Mesendoderm (in vitro differentiated cells): ENCODE data around the gene ARMH4. TPM values are rescaled to one million over a fixed set of nuclear protein-coding genes. Genes with fewer than 3 reads are reported as not detected.

Experiments
- DNase-seq: peaks from one replicate; pipeline ENCODE4 v3.0.0; 2013
- H2AK5ac ChIP-seq: 2 replicates; pipeline ENCODE4 v1.6.1; 2013; ENCODE audit warnings: low read length, inconsistent platforms
- H2BK120ac ChIP-seq: 2 replicates; pipeline ENCODE4 v1.6.1; 2013; ENCODE audit warnings: low read depth, mild to moderate bottlenecking, low read length, moderate library complexity, mixed read lengths
- H2BK15ac ChIP-seq: replicated peaks from 2 replicates; pipeline ENCODE4 v1.6.1; 2013; ENCODE audit warnings: low read depth, mild to moderate bottlenecking, moderate library complexity
- H2BK5ac ChIP-seq: 2 replicates; pipeline ENCODE4 v1.6.1; 2013; ENCODE audit warnings: low read length, inconsistent platforms
- H3K18ac ChIP-seq: 2 replicates; pipeline ENCODE4 v1.6.1; 2013; ENCODE audit warnings: mild to moderate bottlenecking, low read length, mixed read lengths
- H3K23ac ChIP-seq: one replicate; pipeline ENCODE4 v1.6.1; 2013; ENCODE audit warnings: low read length
- H3K27ac ChIP-seq: 2 replicates; pipeline ENCODE4 v1.5.1; 2013; ENCODE audit warnings: low read depth, mild to moderate bottlenecking, inconsistent platforms, low read length, moderate library complexity
- H3K27me3 ChIP-seq: 2 replicates; pipeline ENCODE4 v1.6.1; 2013; ENCODE audit warnings: low read length, control low read depth, mild to moderate bottlenecking, inconsistent platforms; ENCODE audit not compliant: insufficient read depth, poor library complexity
- H3K36me3 ChIP-seq: 2 replicates; pipeline ENCODE4 v1.6.1; 2013; ENCODE audit warnings: low read length, inconsistent platforms; ENCODE audit not compliant: control insufficient read depth, insufficient read depth
- H3K4ac ChIP-seq: one replicate; pipeline ENCODE4 v1.6.1; 2013; ENCODE audit warnings: low read depth, mild to moderate bottlenecking, low read length, moderate library complexity
- H3K4me1 ChIP-seq: 2 replicates; pipeline ENCODE4 v1.6.1; 2013; ENCODE audit warnings: low read depth, low read length, inconsistent platforms; ENCODE audit not compliant: control insufficient read depth
- H3K4me2 ChIP-seq: 2 replicates; pipeline ENCODE4 v1.6.1; 2013; ENCODE audit warnings: low read length
- H3K4me3 ChIP-seq: 2 replicates; pipeline ENCODE4 v1.5.1; 2013; ENCODE audit warnings: mild to moderate bottlenecking, low read length
- H3K56ac ChIP-seq: one replicate; pipeline ENCODE4 v1.6.1; 2013; ENCODE audit warnings: low read length
- H3K79me1 ChIP-seq: 2 replicates; pipeline ENCODE4 v1.6.1; 2013; ENCODE audit warnings: low read length, inconsistent platforms
- H3K79me2 ChIP-seq: 2 replicates; pipeline ENCODE4 v1.6.1; 2013; ENCODE audit warnings: mild to moderate bottlenecking, low read length; ENCODE audit not compliant: control insufficient read depth, insufficient read depth
- H3K9ac ChIP-seq: 2 replicates; pipeline ENCODE4 v1.6.1; 2013; ENCODE audit warnings: low read length, inconsistent platforms
- H4K5ac ChIP-seq: one replicate; pipeline ENCODE4 v1.6.1; 2013; ENCODE audit warnings: low read length
- H4K8ac ChIP-seq: one replicate; pipeline ENCODE4 v1.6.1; 2013; ENCODE audit warnings: low read depth, mild to moderate bottlenecking, control low read depth, low read length, moderate library complexity
- WGBS: extraction: QIAGEN DNeasy Blood & Tissue Kit; methylation state at CpG from one replicate; pipeline ENCODE4 v1.1.7; 2013; ENCODE audit warnings: low lambda C conversion rate, missing lambda C conversion rate; ENCODE audit not compliant: insufficient coverage; ENCODE audit errors: extremely low coverage; 5-methylcytosine and 5-hydroxymethylcytosine counted together
- small RNA-seq: library from polyadenylated mRNA; stranded (forward); fragments of <200 nt; extraction: miRNeasy Mini kit (QIAGEN cat#:217004); gene quantifications from one replicate; pipeline ENCODE3, GENCODE V24; 2013; ENCODE audit not compliant: insufficient read depth

ARMH4 gene

GRCh38 chr14:57962325-57963035 is 189.5 kb downstream of the ARMH4 start:
- H2BK15ac ChIP-seq, result no peak overlapping the region
- no peak overlapping the region for H3K9ac ChIP-seq
- no peak overlapping the region for H4K5ac ChIP-seq
- peak overlapping the region; percentile 6 for H3K18ac ChIP-seq
- H3K4me1 ChIP-seq, result peaks cover 4% of the 10 kb centered on the region
- no peak overlapping the region for H3K4me2 ChIP-seq
- H3K56ac ChIP-seq, result no peak overlapping the region
- H2BK120ac ChIP-seq, result no peak overlapping the region
- no peak overlapping the region for H2BK5ac ChIP-seq
- no peak overlapping the region for H3K4ac ChIP-seq
- H3K79me1 ChIP-seq, result no peaks in the 10 kb centered on the region
- H3K23ac ChIP-seq, result no peak overlapping the region
- no peak overlapping the region for H3K4me3 ChIP-seq
- H2AK5ac ChIP-seq, result no peak overlapping the region
- no CpG with 5 or more reads among the region's 12 CpGs for WGBS
- no peak overlapping the region for H4K8ac ChIP-seq
- H3K36me3 ChIP-seq, result no peaks in the 10 kb centered on the region
- no peaks in the 10 kb centered on the region for H3K79me2 ChIP-seq
- no peaks in the 10 kb centered on the region for H3K27me3 ChIP-seq
- DNase-seq, result peak; percentile 92
- no peak overlapping the region for H3K27ac ChIP-seq

DNA sequence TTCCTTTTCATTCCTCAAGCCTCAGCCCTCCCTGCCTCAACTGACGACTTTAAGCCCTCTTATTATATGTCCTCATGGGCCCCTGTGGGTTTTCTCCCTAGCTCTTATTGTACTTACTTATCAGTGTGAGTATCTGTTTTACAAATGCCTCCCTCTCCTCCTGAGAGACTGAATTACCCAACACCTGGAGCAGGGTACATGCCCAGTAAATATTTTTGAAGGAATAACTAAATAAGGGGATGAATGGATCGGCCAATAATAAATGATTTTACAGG is 190.3 kb downstream of the ARMH4 start:
- Histone ChIP-seq H2BK120ac (no peak overlapping the region), H3K4me3 (no peak overlapping the region), H3K27me3 (no peaks in the 10 kb centered on the region), H3K79me1 (no peaks in the 10 kb centered on the region), H4K8ac (no peak overlapping the region), H4K5ac (no peak overlapping the region), H3K27ac (no peak overlapping the region), H2AK5ac (no peak overlapping the region), H3K36me3 (no peaks in the 10 kb centered on the region), H3K4me2 (no peak overlapping the region), H3K79me2 (no peaks in the 10 kb centered on the region), H2BK5ac (no peak overlapping the region), H3K4ac (no peak overlapping the region), H3K4me1 (peaks cover 4% of the 10 kb centered on the region), H3K9ac (no peak overlapping the region), H3K23ac (no peak overlapping the region), H2BK15ac (no peak overlapping the region), H3K56ac (no peak overlapping the region), H3K18ac (no peak overlapping the region)
- DNase-seq, result peak; percentile 63
- no CpG with 5 or more reads among the region's 2 CpGs for WGBS

DNA sequence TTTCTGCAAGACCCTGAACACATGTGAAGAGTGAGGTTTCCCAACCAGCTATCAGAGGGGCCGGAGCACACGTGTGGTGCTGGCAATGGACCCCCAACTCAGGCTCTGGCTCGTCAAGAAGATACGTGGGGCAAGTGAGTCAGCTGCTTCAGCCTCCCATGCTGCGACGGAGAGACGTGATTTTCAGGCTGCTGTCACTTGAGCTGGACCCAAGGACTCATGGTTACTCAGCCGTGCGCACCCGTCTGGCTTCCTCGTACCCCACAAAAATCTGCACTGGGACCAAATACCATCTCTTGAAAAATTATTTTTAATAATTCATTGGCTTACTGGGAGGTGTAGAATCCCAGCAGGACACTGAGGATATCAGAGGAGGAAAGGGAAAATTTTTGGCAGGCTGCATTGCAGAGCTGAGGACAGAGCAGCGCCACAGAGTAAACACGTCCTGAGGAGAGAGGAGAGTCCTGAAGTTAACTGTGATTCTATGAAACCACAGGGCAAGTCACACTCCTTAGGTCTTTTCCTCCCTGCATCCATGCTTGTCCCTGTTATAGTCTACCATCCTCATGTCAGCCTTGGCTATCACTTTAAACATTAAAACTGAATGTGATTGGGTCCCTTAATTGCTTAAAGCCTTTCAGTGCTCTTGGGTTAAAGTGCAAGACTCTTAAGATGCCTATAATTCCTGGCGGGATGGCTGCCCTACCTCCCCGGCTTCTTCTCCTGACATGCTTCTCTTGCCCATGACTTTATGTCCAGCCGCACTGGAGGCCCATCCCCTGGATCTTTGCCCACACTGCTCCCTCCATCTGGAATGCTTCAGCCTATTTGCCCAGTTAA is 190.8 kb downstream of the ARMH4 start:
- H3K4me1 ChIP-seq, result peaks cover 4% of the 10 kb centered on the region
- H2AK5ac ChIP-seq, result no peak overlapping the region
- no peaks in the 10 kb centered on the region for H3K79me2 ChIP-seq
- DNase-seq, result no peak
- H3K18ac ChIP-seq, result no peak overlapping the region
- H3K9ac ChIP-seq, result no peak overlapping the region
- no peak overlapping the region for H4K8ac ChIP-seq
- no peak overlapping the region for H3K4me3 ChIP-seq
- H2BK5ac ChIP-seq, result no peak overlapping the region
- H3K27me3 ChIP-seq, result no peaks in the 10 kb centered on the region
- H3K4me2 ChIP-seq, result no peak overlapping the region
- H2BK15ac ChIP-seq, result no peak overlapping the region
- H4K5ac ChIP-seq, result no peak overlapping the region
- H2BK120ac ChIP-seq, result no peak overlapping the region
- no peak overlapping the region for H3K27ac ChIP-seq
- no peaks in the 10 kb centered on the region for H3K36me3 ChIP-seq
- H3K56ac ChIP-seq, result peak overlapping the region; percentile 44
- WGBS, result no CpG with 5 or more reads among the region's 16 CpGs
- no peak overlapping the region for H3K23ac ChIP-seq
- no peak overlapping the region for H3K4ac ChIP-seq
- no peaks in the 10 kb centered on the region for H3K79me1 ChIP-seq

DNA sequence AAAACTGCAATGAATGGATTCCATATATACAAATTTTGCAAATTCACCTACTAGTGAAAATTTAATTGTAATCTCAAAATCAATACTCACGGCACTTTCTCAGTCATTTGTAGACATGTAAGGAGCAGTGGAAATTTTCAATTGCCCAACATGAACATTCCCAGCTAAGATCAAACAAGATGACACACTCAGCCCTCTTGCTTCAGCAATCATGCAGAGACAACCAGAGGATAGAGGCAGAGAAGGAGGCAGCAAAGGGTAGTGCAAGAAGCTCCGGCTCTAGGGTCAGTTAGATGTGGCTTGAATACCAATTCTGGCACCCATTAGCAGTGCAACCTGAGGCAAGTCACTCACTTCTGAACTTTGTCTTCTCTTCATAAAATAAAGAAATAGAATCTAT is 194.6 kb downstream of the ARMH4 start:
- peaks cover 4% of the 10 kb centered on the region for H3K4me1 ChIP-seq
- H3K79me1 ChIP-seq, result no peaks in the 10 kb centered on the region
- no peak overlapping the region for H3K56ac ChIP-seq
- no peak overlapping the region for H3K4ac ChIP-seq
- H2BK5ac ChIP-seq, result no peak overlapping the region
- no peak overlapping the region for H4K8ac ChIP-seq
- H3K27me3 ChIP-seq, result no peaks in the 10 kb centered on the region
- H2AK5ac ChIP-seq, result no peak overlapping the region
- H3K18ac ChIP-seq, result no peak overlapping the region
- no peak overlapping the region for H4K5ac ChIP-seq
- H3K27ac ChIP-seq, result no peak overlapping the region
- no CpG with 5 or more reads among the region's 2 CpGs for whole genome bisulfite sequencing
- no peak overlapping the region for H3K4me2 ChIP-seq
- no peak for DNase-seq
- no peak overlapping the region for H3K4me3 ChIP-seq
- no peak overlapping the region for H2BK15ac ChIP-seq
- no peaks in the 10 kb centered on the region for H3K79me2 ChIP-seq
- no peak overlapping the region for H3K23ac ChIP-seq
- H2BK120ac ChIP-seq, result no peak overlapping the region
- no peak overlapping the region for H3K9ac ChIP-seq
- H3K36me3 ChIP-seq, result no peaks in the 10 kb centered on the region

Small RNA genes lying within 50 kb of the gene (small RNA-seq; reads per million reads assigned to genes)
- not detected for gene RN7SL598P
